Measurements from ENCODE around the gene TCF4.

DNA sequence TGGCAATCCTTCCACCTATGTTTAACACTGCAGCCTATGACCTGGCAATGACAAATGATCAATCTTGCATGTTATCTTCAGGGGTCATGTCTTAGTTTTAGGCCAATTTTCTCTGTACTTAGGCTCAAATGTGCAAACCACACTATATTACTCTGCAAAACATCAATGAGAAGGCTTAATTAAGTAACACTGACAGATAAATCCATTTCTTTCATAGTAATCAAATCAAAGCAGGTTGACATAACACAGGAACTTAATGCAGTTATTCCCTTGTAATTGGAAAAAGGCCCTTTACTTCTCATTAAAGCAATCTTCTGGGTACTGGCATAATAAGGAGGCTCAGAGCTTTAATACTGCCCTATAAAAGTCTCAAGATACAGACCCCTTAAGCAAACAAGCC is 114.4 kb downstream of the TCF4 start:
- TF ChIP-seq, protein P1, sequence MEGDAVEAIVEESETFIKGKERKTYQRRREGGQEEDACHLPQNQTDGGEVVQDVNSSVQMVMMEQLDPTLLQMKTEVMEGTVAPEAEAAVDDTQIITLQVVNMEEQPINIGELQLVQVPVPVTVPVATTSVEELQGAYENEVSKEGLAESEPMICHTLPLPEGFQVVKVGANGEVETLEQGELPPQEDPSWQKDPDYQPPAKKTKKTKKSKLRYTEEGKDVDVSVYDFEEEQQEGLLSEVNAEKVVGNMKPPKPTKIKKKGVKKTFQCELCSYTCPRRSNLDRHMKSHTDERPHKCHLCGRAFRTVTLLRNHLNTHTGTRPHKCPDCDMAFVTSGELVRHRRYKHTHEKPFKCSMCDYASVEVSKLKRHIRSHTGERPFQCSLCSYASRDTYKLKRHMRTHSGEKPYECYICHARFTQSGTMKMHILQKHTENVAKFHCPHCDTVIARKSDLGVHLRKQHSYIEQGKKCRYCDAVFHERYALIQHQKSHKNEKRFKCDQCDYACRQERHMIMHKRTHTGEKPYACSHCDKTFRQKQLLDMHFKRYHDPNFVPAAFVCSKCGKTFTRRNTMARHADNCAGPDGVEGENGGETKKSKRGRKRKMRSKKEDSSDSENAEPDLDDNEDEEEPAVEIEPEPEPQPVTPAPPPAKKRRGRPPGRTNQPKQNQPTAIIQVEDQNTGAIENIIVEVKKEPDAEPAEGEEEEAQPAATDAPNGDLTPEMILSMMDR (IDR thresholded peaks at IDR 0.05) = no peak
- TF ChIP-seq EP300 (IDR thresholded peaks at IDR 0.05) = no peak

Measured in stomach (tissue), 4 donors.